A673 (cell line): ENCODE data around the gene ATL1.

ENCODE experiments used
- EZH2 ChIP-seq: fragments of 200-600 bp; sonication (generic); IDR thresholded peaks from 2 replicates; pipeline ENCODE4 v1.6.1; 2017; ENCODE audit warnings: borderline replicate concordance, low read depth, mild to moderate bottlenecking, mixed read lengths, antibody characterized with exemption, low read length; ENCODE audit not compliant: poor library complexity, severe bottlenecking
- TF ChIP-seq, protein P1 (sequence below): fragments of 300-800, 200-600 bp; sonication (generic); conservative IDR thresholded peaks from 2 replicates; pipeline ENCODE4 v1.5.1; 2017; ENCODE audit warnings: low read depth, mild to moderate bottlenecking, antibody characterized with exemption, low read length, moderate library complexity, mixed read lengths

DNA sequence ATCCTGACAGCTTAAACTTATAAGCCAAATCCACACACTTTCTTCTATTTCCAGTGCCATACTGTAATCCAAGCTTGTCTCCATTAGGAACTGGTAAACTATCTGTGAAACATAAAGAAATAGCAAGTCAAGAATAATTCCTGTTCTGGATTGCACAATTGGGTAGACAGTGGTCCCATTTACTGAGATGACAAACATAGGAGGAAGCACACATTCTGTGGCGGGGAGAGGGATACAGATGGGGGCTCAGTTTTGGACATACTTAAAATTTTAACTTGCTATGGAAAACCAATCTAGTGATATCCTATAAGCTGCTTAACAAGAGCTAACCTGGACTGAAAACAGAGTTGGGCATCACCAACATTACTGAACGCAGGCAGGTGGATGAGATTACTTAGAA lies 43.9 kb upstream of the ATL1 start:
- TF ChIP-seq, protein P1, sequence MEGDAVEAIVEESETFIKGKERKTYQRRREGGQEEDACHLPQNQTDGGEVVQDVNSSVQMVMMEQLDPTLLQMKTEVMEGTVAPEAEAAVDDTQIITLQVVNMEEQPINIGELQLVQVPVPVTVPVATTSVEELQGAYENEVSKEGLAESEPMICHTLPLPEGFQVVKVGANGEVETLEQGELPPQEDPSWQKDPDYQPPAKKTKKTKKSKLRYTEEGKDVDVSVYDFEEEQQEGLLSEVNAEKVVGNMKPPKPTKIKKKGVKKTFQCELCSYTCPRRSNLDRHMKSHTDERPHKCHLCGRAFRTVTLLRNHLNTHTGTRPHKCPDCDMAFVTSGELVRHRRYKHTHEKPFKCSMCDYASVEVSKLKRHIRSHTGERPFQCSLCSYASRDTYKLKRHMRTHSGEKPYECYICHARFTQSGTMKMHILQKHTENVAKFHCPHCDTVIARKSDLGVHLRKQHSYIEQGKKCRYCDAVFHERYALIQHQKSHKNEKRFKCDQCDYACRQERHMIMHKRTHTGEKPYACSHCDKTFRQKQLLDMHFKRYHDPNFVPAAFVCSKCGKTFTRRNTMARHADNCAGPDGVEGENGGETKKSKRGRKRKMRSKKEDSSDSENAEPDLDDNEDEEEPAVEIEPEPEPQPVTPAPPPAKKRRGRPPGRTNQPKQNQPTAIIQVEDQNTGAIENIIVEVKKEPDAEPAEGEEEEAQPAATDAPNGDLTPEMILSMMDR: no peak
- TF ChIP-seq EZH2: no peak
